KG1 (cell line): ENCODE measurements around the gene AEBP2.
"Not testable (repeated sequence)": the region's sequence is repeated elsewhere in the genome, so short reads cannot be mapped to it uniquely, and the experiment has no call there.

Source experiments
- DNase-seq: peaks from one replicate; lab custom pipeline; 2025; lab: John Stamatoyannopoulos, UW

The AEBP2 gene

GRCh38 chr12:19454837-19455236, 15.5 kb downstream of the AEBP2 start:
- no peak for DNase-seq

DNA sequence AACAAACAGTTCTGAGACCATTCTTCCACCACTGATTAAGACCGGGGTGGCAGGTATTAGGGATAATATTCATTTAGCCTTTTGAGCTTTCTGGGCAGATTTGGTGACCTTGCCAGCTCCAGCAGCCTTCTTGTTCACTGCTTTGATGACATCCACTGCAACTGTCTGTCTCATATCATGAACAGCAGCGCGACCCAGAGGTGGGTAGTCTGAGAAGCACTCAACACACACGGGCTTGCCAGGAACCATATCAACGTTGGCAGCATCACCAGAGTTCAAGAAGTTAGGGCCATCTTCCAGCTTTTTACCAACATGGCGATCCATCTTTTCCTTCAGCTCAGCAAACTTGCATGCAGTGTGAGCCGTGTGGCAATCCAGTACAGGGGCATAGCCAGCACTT, 16.9 kb downstream of the AEBP2 start:
- DNase-seq, result no peak

DNA sequence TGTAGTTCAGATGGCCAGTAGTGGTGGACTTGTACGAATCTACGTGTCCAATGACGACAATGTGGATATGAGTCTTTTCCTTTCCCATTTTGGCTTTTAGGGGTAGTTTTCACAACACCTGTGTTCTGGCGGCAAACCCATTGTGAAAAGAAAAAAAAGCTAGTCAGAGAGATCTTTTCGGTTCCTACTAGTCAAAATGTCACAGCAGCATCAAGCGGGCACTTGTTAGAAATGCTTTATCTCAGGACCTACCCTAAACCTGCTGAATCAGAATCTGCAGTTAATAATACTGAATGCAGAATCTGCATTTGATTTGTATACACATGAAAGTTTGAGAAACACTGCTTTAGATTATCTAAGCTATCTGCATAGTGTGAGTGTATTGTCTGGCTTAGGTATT, 18.3 kb downstream of the AEBP2 start:
- no peak for DNase-seq

- no peak for DNase-seq
Observed at GRCh38 chr12:19458733-19459132, 19.4 kb downstream of the AEBP2 start.

GRCh38 chr12:19461999-19462398, 22.7 kb downstream of the AEBP2 start:
- no peak for DNase-seq

DNA sequence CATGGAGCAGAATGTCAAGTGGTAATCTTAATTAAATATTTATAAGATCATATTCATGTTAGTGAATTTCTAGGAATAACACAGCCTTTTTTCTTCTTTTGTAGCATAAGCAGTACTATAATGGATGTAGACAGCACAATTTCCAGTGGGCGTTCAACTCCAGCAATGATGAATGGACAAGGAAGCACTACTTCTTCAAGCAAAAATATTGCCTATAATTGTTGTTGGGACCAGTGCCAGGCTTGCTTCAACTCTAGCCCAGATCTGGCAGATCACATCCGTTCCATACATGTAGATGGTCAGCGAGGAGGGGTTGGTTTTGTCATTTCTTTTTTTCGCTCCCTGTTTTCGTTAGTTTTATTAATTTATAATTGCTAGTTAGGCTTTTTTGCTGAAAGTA, 23.1 kb downstream of the AEBP2 start:
- DNase-seq, result no peak

DNA sequence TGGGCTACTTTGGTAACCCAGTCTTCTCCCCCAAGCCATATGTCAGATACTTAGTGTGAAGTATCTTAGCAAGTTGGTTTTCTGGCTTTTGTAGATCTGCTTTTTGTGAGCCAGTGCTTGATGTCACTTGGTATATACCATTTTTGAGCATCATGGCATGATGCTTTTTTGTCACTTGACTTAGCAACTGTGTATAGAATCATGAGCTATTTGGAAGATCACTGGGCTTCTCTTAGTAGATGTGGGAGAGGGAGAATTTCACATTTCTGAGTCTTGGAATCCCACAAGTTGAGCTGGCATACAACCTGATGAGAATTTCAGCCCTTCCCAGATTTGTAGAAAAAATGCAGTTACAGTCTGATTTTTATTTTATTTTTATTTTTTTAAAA, 24.9 kb downstream of the AEBP2 start:
- no peak for DNase-seq

DNA sequence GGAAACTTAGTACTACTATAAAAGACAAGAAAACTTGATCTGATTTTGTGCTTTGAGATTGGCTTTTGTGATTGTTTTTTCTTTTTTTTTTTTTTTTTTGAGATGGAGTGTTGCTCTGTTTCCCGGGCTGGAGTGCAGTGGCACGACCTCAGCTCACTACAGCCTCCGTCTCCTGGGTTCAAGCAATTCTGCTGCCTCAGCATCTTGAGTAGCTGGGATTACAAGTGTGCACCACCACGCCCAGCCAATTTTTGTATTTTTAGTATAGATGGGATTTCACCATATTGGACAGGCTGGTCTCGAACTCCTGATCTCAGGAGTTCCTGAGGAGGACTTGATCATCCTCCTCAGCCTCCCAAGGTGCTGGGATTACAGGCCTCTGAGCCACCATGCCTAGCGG, 26.4 kb downstream of the AEBP2 start:
- DNase-seq, result no peak

GRCh38 chr12:19474147-19474546, 34.9 kb downstream of the AEBP2 start:
- no peak for DNase-seq

- DNase-seq, result not testable (repeated sequence)
Observed at GRCh38 chr12:19475884-19476505, 36.7 kb downstream of the AEBP2 start.

DNA sequence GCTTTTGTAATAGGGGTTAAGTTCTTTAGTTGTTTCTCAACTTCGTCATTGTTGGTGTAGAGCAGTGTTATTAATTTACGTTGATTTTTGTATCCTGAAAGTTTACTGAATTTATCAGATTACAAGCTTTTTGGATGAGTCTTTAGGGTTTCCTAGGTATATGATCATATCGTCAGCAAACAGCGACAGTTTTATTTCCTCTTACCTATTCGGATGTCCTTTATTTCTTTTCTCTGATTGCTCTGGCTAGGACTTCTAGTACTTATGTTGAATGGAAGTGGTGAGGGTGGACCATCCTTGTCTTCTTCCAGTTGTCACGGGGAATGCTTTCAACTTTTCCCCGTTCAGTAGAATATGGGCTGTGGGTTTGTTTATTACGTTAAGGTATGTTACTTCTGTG, 37.8 kb downstream of the AEBP2 start:
- no peak for DNase-seq

- no peak for DNase-seq
Observed at GRCh38 chr12:19480459-19480858, 41.2 kb downstream of the AEBP2 start.

DNA sequence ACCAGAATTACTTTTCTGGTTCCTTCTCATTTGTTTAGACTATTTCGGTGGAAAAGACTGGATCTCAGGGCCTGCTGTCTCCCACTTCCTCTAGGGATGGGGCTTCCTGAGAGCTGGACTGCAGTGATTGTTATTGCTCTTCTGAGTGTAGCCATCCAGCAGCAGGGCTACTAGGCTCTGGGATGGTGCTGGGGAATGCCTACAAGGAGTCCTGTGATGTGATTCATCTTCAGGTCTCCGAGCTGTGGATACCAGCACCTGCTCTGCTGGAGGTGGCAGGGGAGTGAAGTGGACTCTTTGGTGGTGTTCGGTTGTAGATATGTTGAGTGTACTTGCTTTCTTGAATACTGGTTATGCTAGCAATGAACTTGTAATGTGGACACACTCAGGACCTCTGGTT, 42.7 kb downstream of the AEBP2 start:
- DNase-seq, result no peak

GRCh38 chr12:19482551-19483109, 43.3 kb downstream of the AEBP2 start:
- DNase-seq, result no peak

- DNase-seq, result no peak
Observed at GRCh38 chr12:19483727-19484126, 44.4 kb downstream of the AEBP2 start.

- DNase-seq, result no peak
Observed at GRCh38 chr12:19484738-19485137, 45.4 kb downstream of the AEBP2 start.

DNA sequence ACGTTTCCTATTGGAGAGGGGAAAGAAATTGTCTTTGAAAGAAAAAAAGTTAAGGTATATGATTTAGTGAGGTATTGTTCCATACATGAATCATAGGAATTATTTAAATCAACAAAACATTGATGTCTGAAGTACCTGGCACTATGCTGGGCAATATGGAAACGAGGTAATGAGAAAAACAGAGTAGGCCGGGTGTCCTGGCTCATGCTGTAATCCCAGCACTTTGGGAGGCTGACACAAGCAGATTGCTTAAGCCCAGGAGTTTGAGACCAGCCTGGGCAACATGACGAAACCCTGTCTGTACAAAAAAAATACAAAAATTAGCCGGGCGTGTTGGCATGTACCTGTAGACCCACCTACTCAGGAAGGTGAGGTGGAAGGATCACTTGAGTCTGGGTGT, 45.9 kb downstream of the AEBP2 start:
- no peak for DNase-seq

GRCh38 chr12:19489168-19489567, 49.9 kb downstream of the AEBP2 start:
- no peak for DNase-seq

GRCh38 chr12:19490908-19491307, 51.6 kb downstream of the AEBP2 start:
- no peak for DNase-seq

DNA sequence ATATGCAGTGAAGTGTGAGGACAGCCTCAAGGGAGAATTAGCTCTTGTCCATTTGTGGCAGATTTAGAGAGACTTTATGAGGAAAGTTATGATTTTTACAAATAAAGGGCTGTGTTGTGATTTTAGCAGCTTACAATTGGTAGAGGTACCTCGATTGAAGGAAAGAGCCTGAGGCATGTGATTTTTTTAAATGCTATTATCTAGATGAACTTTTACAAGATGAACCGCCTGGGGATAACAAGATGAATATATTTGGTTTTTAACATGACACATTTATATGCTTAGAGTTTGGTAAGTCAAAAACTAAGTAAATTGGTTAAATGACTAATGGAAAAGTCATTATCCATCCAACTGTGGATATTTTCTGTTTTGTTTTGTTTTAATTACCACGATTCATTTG, 52.6 kb downstream of the AEBP2 start:
- DNase-seq, result no peak

- DNase-seq, result no peak
Observed at GRCh38 chr12:19496219-19496878, 57.1 kb downstream of the AEBP2 start.

DNA sequence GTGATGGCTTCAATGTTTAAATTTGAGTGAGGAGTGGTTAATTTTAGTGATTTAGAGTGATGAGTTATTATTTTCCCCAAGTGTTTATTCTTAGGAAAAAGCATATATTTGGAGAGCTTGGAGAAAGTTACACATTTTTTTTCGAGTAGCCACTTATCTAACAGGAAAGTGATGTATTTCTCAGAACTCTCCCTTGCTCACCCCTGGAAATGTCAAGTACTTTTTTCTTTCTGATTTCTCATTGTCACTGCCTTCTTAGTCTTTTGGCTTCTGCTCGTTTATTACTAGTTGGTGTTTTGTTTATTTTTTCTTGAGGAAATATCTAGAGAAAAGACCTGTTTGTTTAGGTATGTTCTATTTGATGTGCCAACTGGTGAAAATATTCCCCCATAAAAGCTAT, 58.8 kb downstream of the AEBP2 start:
- no peak for DNase-seq

GRCh38 chr12:19499030-19499429, 59.7 kb downstream of the AEBP2 start:
- no peak for DNase-seq

DNA sequence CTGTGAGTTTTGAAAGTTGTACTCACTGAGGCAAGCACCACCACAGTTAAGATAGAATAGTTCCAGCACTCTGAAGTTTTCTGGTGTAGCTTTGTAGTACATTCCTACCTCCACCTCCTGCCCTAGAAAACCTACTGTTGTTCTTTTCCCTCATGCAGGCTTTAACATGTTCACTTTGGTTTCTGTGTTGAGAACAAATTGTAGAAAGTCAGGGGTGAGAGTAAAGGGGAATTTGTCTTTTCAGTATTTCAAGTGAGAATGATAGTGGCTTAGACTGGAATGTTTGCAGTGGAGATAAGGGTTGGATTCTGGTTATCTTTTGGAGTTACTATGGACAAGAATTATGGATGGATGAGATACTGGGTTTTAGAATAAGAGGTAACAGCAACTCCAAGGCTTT, 67.2 kb downstream of the AEBP2 start:
- no peak for DNase-seq
